ENCODE measurements around the gene ATP8A2. TPM values are rescaled to one million over a fixed set of nuclear protein-coding genes. Genes with fewer than 3 reads are reported as not detected.

ATP8A2 gene
- total and polyA plus RNA-seq, 11 donors = 0.01 to 0.29 (median 0.05) TPM; not detected in 2

DNA sequence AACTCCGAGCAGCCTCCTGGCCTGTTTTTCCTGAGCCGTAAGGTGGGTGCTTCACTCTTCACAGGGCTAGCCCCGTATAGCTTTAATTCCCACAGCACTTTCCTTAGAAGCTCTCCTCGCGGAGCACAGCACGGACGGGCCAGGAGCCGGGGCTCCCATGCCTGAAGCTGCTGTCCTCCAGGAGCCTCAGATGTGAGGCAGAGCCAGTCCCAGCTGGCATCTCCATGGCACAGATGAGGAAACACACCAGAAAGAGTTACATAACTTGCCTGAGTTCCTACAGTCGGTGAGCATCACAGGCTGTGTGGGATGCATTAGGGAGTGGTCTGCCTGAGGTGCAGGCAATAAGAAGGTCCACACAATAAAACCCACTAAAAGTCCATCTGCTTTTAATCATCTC lies 118.5 kb downstream of the ATP8A2 start:
- intact Hi-C loops (cut with DNase I) = no loop called here
- Histone ChIP-seq H3K4me1 (no peaks in the 10 kb centered on the region), H3K36me3 (no peaks in the 10 kb centered on the region), H3K27me3 (peaks cover 0 to 23% (median 3%) of the 10 kb centered on the region in 9 donors), H3K4me3 (no peak overlapping the region), H3K27ac (no peak overlapping the region), H3K9me3 (no peaks in the 10 kb centered on the region)
- 80 to 92% (median 84%) methylated on average over 9 of the region's 9 CpGs for WGBS, 4 donors
- TF ChIP-seq, protein P1, sequence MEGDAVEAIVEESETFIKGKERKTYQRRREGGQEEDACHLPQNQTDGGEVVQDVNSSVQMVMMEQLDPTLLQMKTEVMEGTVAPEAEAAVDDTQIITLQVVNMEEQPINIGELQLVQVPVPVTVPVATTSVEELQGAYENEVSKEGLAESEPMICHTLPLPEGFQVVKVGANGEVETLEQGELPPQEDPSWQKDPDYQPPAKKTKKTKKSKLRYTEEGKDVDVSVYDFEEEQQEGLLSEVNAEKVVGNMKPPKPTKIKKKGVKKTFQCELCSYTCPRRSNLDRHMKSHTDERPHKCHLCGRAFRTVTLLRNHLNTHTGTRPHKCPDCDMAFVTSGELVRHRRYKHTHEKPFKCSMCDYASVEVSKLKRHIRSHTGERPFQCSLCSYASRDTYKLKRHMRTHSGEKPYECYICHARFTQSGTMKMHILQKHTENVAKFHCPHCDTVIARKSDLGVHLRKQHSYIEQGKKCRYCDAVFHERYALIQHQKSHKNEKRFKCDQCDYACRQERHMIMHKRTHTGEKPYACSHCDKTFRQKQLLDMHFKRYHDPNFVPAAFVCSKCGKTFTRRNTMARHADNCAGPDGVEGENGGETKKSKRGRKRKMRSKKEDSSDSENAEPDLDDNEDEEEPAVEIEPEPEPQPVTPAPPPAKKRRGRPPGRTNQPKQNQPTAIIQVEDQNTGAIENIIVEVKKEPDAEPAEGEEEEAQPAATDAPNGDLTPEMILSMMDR (IDR thresholded peaks at IDR 0.05) = no peak
- no peak for TF ChIP-seq POLR2A (IDR thresholded peaks at IDR 0.05)
- no peak for DNase-seq
- no peak for ATAC-seq

- 63 to 68% (median 68%) methylated on average over 10 of the region's 10 CpGs for WGBS, 4 donors
- H3K27ac ChIP-seq = no peak overlapping the region
- ATAC-seq (no peak), DNase-seq (no peak)
- intact Hi-C loops (cut with DNase I) = no loop called here
- TF ChIP-seq, protein P1 (IDR thresholded peaks at IDR 0.05) = no peak
- TF ChIP-seq POLR2A (IDR thresholded peaks at IDR 0.05) = no peak
- peaks cover 0 to 26% (median 0%) of the 10 kb centered on the region in 9 donors for H3K27me3 ChIP-seq
- no peak overlapping the region for H3K4me3 ChIP-seq
- H3K36me3 ChIP-seq = no peaks in the 10 kb centered on the region
- no peaks in the 10 kb centered on the region for H3K4me1 ChIP-seq
- H3K9me3 ChIP-seq = no peaks in the 10 kb centered on the region
Measured at GRCh38 chr13:25493931-25494640, 122.3 kb downstream of the ATP8A2 start.

DNA sequence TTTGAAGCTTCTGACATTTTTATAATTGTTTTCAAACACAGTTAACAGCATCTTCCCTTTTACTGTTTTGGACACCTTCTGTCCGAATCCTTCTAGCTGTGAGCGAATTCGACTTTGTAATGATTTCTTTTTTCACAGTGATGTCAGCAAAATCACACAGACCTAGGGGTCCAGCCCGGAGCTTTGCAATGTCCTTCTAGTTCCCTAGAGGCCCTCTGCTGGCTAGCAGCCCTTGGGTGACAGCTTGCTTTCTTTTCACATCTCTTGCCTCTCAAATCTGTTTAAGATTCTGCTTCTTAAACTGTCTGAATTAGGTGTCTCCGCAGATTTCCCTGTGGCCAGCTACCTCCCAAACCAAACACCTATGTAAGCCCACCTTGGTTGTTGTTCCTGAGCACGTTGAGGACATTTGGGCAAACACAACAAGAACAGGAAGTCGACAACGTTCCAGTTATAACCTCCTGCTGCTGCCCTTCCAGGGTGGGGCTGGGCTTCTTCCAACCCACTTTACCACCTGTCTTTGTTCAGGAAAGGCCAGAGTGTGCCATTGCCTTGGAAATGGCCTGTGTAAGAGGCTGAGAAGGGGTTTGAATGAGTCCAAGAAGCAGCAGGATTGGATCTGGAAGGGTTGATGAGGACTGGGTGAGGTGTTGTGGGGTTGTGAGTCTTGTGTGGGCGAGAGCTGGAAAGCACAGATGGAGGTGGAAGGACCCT lies 123.1 kb downstream of the ATP8A2 start:
- H3K4me1 ChIP-seq = no peaks in the 10 kb centered on the region
- H3K27ac ChIP-seq = no peak overlapping the region
- no peaks in the 10 kb centered on the region for H3K36me3 ChIP-seq
- intact Hi-C loops (cut with DNase I) = no loop called here
- peaks cover 0 to 26% (median 0%) of the 10 kb centered on the region in 9 donors for H3K27me3 ChIP-seq
- 52 to 60% (median 53%) methylated on average over 9 of the region's 9 CpGs for WGBS, 4 donors
- H3K9me3 ChIP-seq = no peaks in the 10 kb centered on the region
- DNase-seq = no peak
- H3K4me3 ChIP-seq = no peak overlapping the region
- ATAC-seq = no peak
- TF ChIP-seq, protein P1 (IDR thresholded peaks at IDR 0.05) = no peak
- TF ChIP-seq POLR2A (IDR thresholded peaks at IDR 0.05) = no peak

DNA sequence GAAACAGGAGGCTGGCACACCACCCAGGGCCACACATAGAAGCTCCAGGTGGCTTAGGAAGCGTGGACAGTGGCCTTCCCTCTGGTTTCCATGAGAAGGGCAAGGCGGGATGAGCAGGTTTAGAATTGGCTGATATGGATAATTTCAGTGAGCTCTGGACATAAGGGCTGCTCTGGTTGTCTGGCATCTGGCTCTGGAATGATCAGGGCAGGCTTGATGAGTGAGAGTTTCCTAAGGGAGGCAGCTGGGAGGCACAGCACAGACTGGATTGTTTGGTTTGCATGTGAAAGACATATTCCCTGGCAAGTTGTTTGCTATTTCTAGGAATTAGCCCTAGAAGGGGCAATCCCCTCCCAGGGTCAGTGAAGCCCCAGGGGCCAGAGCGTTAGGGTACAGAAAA lies 129.5 kb downstream of the ATP8A2 start:
- Histone ChIP-seq H3K36me3 (no peaks in the 10 kb centered on the region), H3K27me3 (peaks cover 0 to 12% (median 1%) of the 10 kb centered on the region in 9 donors), H3K4me1 (no peaks in the 10 kb centered on the region), H3K9me3 (no peaks in the 10 kb centered on the region), H3K27ac (no peak overlapping the region), H3K4me3 (no peak overlapping the region)
- intact Hi-C loops (cut with DNase I) = no loop called here
- TF ChIP-seq POLR2A (IDR thresholded peaks at IDR 0.05) = no peak
- TF ChIP-seq, protein P1 (IDR thresholded peaks at IDR 0.05) = no peak
- ATAC-seq = no peak
- DNase-seq = no peak
- 43 to 72% (median 63%) methylated on average over 3 of the region's 3 CpGs for WGBS, 4 donors

Measured in heart left ventricle (tissue), 16 donors.